ENCODE results near the gene NID1.

- TF ChIP-seq CTCF (IDR thresholded peaks at IDR 0.05) (no peak), POLR2A (IDR thresholded peaks at IDR 0.05) (no peak), POLR2AphosphoS5 (IDR thresholded peaks at IDR 0.05) (no peak), EP300 (IDR thresholded peaks at IDR 0.05) (no peak)
Observed at GRCh38 chr1:236083650-236084385, 18.9 kb upstream of the NID1 start.

All from suprapubic skin (tissue), 4 donors.